LoVo (cell line): Measurements from ENCODE around the gene SKOR1.

Experiments used
- DNase-seq: peaks from one replicate; pipeline ENCODE4 v3.0.0-alpha.2; 2016; ENCODE audit warnings: low spot score

Gene SKOR1

DNA sequence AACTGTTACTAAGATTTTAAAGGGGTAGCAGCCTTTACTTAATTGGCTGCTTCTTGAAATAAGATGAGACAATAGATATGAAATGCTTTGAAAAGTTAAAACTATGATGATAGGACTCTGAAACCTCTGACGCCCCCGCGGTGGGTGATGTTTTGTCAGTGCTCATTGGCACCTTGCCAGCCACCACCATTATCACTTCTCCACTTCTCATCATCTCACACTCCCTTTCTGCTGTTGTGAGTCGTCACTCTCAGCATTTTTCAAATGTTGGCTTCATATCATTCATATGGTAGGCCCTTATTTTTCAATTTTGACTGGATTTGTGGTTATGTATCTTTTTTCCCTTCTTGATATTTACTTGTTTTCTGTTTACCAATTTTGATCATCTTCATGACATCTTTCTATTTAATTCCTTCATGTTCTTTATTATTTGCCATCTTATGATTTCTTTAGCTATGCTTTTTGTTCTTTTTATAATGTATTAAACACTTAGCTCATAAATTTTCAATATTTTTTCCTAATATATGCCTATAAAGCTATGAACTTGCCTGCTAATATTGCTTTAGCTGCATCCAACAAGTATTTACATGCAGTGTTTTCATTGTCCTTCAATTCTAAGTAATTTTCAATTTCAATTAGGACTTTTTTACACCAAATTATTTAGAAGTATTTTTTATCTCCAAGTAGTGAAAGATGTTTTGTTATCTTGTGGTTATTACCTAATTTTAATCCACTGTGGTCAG, 30.3 kb upstream of the SKOR1 start:
- no peak for DNase-seq

DNA sequence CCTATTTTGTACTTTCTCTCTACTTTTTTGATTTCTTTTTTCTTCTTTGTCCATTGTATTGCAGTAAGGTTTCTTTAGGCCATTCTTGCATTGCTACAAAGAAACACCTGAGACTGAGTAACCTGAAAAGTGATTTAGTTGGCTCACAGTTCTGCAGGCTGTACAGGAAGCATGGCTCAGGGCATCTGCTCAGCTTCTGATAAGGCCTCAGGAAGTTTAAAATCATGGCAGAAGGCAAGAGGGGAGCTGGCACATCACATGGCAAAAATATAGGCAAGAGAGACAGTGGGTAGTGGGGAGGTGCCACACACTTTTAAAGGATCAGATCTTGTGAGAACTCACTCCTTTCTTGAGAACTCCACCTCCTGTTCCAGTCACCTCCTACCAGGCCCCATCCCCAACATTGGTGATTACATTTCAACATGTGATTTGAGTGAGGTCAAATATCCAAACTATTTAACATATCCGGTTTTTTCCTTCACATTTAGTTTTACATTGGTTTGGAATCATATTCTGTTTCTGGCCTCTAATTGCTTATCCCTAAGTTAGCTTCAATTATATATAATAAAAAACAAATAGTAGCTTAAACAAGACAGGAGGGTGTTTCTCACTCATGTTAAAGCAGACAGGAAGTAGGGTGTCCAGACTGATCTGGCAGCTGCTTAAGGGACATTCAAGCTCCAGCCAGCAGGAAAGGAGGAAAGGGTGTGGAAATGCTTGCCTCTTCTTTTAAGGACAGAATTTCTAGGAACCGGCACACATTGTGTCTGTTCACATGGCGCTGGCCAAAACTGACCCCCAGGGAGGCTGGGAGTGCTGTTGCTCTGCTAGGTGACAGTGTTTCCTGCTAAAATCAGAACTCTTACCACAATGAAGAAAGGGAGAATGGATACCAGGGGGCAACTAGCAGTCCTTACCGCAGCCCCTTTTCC, 28.8 kb upstream of the SKOR1 start:
- DNase-seq, result no peak

DNA sequence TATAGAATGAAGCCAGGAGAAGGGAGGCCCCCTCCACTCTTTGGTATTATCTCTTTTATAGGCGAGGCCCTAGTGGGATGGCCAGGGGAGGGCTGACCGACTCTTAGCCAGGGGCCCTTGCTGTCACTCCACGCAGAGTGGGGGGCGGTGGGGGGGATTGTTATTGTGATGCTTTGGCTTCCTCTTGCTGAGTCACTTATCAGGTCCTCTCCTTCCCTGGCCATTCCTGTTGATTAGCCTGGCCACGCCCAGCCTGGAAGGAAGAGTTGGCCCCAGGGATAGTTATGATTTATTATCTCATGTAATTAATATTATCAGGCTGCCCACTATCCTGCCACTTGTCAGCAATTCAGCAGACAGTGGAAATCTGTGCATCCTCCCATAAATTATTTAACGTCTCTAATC, 25.5 kb upstream of the SKOR1 start:
- no peak for DNase-seq

DNA sequence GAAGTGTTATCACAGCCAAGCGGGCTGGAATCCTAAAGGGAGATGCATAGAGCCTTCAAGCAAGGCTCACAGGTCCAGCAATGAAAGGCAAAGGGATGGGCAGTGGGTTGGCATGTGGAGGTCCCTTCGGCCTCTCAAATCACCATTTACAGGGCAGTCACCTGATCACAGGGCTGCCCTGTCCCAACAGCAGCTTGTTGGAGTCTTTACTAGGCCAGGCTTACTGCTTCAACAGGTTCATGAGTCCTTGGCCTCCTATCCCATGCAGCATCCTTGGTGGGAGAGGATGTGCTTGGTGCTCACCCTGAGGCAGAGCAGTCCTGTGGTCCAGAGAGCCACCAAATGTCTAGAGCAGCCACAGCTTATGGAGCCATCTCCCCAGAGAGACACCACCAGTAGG, 24.2 kb upstream of the SKOR1 start:
- no peak for DNase-seq

DNA sequence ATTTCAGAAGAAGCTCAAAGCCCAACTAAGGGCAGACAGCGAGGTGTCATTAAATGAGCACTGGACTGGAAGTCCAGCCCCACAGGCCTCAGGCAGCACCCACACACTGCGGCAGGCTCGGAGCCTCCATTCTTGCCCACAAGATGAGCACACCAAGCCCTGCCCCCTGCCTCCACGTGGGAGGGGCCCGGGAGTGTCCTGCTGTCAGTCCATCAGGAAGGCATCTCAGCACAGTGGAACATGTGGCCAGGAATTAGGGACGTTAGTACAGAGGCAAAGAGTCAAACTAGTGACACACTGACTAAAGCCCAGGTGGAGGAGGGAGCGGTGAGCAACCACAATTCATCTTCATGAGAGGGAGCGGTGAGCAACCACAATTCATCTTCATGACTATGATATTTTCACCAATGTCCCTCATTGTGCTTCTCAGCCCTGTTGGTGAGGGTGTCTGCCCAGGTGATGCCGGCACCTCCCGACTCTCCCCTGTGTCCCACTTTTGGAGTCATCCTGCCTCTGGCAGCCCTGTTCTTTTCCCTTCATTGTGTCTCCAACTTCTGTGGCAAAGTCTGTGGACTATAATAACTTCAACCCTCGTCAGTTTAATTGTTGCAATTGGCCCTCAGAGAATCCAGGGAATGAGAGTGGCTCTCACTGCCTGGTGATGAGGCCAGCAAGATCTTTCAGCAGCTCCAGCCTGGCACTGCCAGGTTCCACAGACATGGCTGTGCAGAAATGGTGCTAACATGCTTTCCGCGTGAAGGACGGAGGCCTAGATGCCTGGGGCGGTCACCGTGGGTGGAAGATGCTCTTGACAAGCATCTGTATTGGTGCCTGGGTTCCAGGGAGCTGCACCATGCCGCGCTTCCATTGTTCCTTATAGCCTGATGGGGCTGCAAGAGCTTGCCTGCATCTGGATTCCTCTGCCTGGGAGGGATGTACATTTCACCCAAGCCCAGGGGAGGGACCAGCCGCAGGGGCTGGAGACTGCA, 23.1 kb upstream of the SKOR1 start:
- DNase-seq, result no peak

DNA sequence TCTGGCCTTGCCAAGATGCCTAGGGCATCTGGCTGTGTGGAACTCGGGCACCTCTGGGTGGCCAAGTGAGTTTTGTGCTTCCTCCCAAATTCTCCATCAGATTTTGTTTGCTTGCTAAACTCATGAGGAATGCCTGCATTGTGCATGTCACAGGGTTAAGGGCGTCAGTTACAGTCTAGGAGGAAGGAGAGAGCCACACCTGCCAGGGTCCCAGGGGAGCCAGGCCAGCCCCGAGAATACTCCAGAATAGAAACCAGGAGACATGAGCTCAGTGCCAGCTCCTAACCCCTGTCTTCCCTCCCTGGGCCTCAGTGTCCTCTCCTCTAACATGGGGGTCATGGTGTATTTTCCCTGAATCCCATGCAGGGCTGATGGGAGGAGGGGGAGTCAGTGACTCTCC, 22.0 kb upstream of the SKOR1 start:
- no peak for DNase-seq

DNA sequence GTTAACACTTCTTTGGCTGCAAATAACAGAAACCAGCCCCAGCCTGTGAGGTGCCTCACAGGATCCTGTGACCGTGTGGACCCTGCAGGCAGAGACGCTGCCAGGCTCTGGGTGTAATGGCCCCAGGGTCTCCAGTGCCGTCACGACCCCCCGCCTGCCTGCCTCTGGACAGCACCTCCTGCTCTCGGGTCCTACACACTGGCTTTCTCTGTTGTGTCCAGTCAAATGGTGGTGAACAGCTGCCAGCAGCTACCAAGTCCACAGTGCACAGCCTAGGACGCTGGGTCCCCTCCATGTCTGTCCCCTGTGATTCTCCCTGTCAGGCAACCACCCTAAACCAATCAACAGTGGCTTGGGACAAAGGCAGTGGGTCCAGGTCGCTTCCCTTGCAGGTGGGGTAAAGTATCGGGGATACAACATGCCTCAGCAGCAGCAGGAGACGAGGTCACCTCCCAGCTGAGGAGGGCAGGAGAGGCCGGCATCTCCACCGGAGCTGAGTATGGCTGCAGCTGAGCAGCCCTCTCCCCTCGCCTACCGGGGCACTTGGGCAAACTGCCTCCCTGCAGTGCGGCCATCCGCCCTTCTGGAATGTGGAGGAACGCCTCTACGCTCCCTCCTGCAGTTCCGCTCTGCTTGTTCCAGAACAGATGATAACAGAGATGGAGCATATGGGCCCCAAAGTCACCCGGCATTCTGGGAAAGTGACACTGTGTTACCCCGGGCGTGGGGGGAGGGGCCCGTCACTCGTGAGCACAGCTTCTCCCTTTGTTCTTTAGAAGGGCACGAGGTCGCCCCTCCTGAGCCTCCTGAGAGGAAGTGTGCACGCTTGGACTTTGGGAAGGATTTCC, 21.1 kb upstream of the SKOR1 start:
- DNase-seq, result no peak

DNA sequence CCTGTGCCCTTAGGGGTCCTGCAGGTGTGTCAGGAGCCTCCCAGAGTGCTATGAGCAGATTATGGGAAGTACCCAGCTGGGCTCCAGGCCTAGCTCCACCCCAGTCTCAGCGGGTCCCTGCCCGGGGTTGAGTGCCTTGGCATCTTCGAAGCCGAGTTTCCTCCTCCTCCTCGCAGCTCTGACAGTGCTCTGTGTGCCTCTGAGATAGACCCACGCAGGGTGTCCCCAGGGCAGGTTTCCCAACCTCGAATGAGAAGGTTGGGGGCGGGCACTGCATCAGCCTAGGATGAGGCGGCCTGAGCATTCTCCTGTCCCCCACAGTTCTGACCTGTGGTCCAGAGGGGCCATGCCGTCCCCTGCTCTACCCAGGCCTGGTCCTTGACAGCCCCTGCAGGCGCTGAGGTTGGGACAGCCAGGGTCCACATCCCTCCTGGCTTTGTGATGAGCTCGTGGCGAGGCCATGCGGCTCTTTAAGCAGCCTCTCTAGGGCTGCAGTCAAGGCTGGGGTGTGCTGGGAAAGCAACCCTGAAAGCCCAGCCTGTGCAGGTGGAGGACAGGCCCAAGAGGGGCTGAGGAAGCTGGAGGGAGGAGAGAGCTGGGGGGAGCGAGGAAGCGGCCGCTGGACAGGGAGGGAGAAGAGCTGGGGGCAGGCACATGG, 20.2 kb upstream of the SKOR1 start:
- DNase-seq, result no peak

DNA sequence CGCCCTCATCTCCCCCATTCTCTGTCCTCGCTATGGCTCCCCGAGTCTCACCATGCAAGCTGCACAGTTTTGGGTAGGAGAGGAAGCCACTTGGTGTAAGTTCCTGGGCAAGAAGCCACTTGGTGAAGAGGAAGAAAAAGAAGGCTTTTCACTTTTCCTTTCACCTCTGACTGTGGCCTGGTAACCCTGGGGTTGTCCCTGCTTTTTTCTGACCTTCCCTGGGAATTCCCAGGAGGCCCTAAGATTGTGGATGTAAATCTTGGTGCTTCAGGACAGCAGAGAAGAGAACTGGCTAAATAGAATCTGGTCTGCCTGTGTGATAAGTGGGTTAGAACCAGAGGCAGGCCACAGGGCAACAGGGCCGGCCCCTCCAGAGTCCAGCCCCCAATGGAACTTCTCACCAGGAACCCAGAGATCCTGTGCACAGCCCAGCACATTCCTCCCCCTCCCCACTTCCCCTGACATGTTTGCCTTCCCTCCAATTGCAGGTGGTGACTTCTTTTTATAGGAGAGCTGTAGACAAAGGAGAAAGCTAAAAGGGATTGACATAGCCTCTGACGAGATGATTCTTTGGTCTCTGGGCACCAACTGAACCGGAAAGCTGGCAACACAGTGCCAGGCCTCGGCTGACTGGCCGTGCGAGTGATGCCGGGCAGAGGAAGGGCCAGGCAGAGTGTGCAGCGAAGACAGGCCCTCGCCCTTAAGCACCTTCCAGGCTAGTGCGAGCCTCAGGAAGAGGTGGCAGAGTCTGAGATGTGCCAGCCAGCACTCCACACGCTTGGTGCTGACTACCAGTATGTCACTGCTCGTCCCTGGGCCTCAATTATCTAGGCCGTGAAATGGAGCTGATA, 19.4 kb upstream of the SKOR1 start:
- no peak for DNase-seq

DNA sequence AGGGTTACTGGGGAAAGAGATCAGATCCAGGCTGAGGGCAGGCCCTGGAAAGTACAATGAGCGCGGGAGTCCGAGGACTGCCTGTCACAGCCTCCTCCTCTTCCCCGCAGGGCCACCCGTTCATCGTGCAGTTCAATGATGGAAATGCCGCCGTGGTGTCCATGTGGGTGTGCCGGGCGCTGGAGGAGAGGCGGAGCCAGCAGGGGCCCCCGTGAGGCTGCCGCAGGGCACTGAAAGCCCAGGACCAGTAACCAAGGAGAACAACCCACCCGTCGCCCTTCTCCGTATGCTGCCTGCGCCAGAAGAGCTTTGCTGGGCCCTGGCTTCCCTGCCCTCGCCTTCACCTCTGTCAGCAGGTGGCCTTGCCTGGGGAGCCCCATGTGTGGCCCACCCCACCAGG, 18.8 kb upstream of the SKOR1 start:
- DNase-seq, result no peak

DNA sequence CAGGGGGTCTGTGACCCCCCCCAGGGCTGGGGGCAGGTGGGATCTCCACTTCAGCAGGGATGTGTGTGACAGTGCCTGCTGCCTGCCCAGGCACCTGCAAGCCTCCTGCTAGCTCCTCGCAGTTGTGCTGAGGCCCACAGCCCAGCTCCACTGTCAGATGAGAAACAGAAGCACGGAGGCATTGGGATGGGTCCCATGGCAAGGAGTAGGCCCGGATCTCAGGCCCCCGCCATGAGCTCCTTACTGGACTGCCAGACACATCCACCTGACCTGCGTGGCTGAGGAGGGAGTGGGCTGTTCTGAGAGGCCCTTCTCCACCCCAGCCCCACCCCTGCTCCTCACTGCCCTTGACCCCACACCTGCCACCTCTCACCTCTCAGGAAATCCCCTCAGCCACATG, 18.2 kb upstream of the SKOR1 start:
- no peak for DNase-seq

DNA sequence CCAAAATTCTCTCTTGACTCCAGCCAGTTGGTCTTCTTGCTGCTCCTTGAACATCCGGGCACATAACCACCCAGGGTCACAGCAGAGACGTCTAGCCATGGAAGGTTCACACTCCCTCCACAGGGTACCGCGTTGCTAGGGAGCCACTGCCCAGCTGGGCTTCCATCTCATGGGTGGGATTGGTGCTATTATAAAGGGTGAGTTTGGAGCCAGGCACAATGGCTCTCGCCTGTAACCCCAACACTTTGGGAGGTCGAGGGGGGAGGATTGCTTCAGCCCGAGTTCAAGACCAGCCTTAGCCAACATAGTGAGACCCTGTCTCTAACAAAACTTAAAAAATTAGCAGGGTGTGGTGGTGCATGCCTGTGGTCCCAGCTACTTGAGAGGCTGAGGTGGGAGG, 17.5 kb upstream of the SKOR1 start:
- DNase-seq, result no peak

DNA sequence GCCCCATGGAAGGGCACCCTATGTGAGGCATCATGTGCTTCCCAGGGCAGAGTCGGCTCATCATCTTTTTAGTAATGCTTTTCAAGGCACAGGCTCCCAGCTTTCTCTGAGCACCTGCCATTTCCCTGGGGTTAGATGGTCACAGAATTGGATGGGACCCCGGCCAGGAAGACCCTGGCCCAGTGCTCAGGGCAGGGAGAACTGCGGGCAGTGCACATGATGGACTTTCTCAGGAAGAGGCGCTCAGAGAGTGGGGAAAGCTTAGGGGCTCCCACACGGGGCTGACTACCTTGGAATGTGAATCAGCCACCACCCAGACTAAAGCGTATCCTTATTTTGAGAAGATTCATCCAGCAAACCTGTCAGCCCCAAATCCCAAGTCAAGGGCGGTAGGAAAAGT, 16.5 kb upstream of the SKOR1 start:
- DNase-seq, result no peak

DNA sequence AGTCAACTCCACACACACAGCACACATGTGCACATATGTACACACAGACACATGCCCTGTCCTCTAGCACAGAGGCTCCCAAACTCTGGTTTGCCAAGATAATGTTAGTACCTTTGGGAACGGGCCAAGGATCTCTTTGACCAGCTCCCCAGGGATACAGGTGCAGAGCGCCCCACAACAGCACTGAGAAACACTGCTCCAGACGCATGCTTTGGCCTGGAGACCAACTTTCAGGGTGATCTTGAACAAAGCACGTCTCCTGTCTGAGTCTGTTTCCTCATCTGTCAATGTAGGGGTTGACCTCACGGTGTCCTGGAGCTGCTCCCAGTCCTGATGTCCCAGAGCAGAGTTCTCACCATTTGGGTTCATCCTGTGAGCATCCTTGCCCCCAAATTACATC, 15.9 kb upstream of the SKOR1 start:
- DNase-seq, result no peak

DNA sequence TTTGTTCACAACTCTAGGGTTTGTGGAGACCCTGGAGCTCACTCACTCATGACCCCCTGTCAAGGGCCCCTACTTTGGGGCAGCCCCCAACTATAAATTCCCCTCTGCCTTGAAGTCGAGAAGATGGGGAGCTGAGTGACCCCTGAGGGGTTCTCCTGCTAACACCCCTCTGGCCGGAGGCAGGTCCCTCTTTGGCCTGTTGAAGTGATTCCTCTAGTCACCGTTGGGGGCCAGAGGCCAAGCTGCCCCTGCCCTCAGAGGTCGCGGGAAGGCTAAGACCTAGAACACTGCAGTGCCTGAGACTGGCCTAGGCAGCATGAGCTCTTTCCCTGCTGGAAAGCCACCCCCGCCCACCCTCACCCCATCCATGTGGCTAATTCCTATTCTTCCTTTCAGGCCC, 15.4 kb upstream of the SKOR1 start:
- no peak for DNase-seq

DNA sequence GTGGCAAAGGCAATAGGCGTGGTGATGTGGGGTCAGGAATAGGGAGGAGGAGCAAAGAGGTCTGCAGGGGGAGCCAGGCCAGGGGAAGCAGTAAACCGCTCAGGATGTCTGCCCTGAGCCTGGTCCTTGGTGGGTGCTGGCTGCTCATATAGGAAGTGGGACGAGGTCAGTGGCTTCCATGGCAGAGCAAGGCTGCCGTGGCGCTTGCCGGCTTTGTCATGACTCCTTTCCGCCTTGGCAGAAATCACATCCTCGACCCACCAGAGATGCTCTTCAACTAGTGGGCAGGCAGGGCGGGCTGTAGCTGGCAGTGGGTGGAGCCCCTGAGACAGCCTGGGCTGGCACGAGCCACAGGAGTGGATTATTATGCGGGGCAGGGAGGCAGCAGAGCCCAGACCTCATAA, 13.1 kb upstream of the SKOR1 start:
- DNase-seq, result no peak

DNA sequence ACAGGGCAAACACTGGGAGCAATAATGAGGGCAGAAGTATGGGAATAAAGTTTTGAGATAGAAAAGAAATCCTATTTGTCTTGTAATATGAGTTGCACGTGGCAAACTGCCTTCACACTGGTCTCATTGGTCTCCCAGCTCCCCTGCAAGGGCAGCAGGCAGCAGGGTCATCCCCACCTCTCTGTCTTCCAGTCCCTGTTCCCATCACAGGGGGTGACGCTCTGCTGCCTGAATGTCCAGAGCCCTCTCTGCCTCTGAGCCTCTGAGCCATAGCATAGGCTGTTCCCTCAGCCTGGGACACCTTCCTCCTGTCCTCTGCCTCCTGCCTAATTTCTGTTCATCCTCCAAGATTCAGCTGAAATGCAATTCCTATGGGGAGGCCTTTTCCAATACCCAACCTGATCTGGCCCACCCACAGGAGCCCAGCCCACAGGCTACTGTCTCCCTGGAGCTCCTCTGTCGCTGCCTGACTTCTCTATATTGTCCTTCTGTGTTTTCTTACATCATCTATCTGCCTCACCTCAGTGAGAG, 12.1 kb upstream of the SKOR1 start:
- DNase-seq, result no peak

DNA sequence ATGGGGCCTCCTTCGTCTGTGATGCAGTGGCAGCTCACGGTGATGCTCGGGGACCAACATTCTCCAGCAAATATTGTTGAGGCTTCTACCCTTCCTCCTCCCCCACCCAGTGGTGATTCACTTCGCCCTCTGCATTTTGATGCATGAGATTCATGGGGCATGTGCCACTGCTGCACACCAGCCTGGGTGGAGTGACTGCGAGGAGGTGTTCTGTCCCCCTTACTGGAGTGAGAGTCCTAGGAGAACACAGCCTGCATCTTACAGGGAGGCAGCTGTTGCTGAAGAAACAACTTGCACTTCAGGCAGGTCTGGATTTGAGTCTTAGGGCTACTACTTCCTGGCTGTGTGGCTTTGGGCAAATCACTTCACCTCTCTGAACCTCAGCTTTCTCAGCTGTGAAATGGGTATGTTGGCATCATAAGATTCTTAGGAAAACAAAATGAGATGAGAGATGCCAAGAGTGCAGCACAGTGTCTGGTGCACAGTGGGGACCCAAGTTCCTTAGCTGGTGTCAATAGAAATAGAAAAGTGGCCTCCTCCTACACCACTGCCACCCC, 10.2 kb upstream of the SKOR1 start:
- no peak for DNase-seq

DNA sequence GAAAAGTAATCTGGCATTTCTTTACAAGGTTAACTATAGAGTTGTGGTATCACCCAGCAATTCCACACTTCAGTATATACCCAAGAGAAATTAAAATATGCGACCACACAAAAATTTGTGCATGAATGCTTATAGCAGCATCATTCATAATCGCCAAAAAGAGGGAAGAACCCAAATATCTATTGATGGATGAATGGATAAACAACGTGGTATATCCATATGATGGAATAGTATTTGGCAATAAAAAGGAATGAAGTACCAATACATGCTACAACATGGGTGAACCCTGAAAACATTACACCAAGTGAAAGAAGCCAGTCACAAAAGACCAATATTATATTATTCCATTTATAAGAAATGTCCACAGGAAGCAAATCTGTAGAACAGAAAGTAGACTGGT, 8.6 kb upstream of the SKOR1 start:
- DNase-seq, result no peak
